ENCODE data around the gene DHRS13.
"Not testable (repeated sequence)": the region's sequence is repeated elsewhere in the genome, so short reads cannot be mapped to it uniquely, and the experiment has no call there.

The DHRS13 gene

GRCh38 chr17:28879886-28880571 lies 22.9 kb downstream of the DHRS13 start:
- DNase-seq: no peak

- peak; percentile 5 for DNase-seq
Measured at GRCh38 chr17:28878981-28879380, 23.9 kb downstream of the DHRS13 start.

DNA sequence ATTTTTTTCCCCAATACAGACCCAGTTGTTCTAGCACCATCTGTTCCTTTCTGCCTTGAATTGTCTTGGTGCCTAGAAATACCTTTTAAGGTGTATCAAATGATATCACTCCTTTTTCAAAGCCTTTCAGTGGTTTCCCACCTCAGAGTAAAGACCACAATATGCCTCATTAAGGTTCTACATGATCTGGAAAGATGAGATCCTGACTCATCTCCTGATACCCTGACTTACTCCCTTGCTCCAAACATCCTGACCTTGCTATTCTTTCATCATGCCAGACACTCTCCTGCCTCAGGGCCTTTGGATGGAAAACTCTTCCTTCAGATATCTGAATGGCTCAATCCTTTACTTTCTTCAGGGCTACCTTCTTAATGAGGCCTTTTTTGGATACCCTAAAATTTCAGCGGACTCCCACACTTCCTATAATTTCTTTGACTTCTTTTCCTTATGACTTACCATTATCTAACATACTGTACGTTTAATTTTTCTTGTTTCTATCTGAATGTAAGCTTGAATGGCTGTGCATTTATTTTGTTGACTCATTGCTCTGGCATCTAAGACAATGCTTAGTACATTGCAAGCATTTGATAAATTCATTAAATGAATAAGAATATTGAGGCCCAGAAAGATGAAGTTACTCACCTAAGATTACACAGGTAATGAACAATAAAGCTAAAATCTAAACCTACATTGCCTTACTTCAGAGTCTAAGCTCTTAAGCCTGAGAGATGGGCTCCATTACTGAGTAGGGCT lies 24.5 kb downstream of the DHRS13 start:
- no peak for DNase-seq

DNA sequence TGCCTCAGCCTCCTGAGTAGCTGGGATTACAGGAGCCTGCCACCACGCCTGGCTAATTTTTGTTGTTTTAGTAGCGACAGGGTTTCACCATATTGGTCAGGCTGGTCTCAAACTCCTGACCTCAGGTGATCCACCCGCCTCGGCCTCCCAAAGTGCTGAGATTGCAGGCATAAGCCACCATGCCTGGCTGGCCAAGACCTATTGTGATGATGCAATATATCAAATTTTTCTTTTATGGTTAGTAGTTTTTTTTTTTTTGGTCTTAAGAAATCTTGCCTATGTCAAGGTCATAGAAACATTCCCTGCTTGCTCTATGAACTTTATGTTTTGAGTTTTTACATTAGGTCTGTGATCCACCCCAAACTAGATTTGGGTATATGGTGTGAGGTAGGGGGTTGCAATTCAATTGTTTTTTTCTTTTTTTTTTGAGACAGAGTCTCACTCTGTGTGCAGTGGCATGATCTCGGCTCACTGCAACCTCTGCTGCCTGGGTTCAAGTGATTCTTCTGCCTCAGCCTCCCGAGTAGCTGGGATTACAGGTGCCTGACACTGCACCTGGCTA lies 25.6 kb downstream of the DHRS13 start:
- not testable (repeated sequence) for DNase-seq

DNA sequence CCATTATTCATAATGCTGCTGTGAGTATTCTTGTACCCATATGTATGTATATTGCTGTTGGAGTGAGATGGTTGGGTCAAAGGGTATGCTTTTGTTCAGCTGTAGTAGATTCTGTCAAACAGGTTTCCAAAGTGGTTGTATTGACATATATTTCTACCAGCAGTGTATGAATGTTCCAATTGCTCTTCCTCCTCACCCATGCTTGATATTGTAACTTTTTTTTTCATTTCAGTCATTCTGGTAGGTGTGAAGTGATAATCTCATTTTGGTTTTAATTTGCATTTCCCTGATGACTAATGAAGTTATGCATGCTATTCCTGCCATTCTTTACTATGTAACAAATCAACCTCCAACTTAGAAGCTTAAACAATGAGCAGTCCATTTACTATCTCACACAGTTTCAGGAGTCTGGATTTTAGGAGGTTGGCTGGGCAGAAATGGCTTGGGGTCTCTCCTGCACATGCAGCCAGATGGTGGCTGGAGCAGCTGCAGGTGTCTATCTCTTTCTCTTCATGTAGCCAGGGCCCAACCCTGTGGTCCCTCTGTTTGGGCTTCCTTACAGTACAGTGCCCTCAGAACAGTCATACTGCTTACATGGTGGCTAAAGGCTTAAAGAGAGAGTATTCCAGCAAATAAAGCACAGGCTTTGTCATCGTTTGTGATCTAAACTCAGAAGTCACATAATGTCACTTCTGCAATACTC lies 26.9 kb downstream of the DHRS13 start:
- no peak for DNase-seq

DNA sequence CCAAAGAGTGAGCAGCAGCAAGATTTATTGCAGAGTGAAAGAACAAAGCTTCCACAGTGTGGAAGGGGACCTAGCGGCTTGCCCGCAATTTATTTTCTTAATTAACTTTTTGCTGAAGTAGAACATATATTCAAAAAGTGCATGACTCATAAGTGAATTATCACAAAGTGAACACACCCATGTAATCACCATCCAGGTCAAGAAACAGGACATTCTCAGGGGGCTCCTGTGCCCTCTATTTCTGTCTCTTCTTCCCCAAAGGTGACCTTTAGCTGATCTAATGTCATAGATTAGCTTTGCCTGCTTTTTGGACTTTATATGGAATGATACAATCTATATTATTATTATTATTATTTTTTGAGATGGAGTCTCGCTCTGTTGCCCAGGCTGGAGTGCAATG lies 28.1 kb downstream of the DHRS13 start:
- DNase-seq: no peak

- no peak for DNase-seq
Measured at GRCh38 chr17:28873839-28874238, 29.0 kb downstream of the DHRS13 start.

DNA sequence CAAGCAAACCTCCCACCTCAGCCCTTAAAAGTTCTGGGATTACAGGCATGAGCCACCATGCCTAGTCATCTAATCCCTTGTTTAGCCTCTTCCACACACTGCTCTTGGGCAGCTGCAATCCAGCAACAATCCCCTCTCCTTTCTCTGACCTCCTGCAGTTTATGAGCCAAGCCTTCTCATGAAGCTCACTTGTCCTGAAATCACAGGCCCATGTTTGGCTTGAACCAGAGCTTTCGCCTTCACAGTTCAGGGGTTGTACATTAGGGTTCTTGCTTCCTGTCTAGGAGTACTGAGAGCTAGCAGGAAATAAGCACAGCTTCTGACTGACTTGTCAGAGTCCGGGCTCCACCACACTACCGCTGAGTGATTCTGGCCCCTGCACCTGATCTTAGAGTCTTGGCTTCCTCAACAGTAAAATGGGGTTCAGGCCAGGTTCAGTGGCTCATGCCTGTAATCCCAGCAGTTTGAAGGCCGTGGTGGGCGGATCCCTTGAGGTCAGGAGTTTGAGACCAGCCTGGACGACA lies 31.8 kb downstream of the DHRS13 start:
- no peak for DNase-seq

DNA sequence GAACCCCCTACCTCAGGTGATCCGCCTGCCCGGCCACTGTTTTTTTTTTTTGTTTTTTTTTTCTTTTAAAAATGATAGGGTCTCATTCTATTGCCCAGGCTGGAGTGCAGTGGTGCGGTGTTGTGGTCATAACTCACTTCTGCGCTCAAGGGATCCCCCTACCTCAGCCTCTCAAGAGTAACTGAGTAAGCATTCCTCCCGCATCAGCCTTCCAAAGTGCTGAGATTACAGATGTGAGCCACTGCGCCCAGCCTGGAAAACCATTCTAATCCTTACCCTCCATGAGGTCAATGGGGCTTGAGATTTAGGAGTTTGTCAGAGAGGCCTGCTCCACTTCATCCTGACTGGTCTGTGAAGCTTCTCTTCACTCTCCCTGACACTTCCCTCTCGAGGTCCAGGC lies 35.6 kb downstream of the DHRS13 start:
- DNase-seq: no peak

GRCh38 chr17:28865946-28866752 lies 36.7 kb downstream of the DHRS13 start:
- DNase-seq: no peak

DNA sequence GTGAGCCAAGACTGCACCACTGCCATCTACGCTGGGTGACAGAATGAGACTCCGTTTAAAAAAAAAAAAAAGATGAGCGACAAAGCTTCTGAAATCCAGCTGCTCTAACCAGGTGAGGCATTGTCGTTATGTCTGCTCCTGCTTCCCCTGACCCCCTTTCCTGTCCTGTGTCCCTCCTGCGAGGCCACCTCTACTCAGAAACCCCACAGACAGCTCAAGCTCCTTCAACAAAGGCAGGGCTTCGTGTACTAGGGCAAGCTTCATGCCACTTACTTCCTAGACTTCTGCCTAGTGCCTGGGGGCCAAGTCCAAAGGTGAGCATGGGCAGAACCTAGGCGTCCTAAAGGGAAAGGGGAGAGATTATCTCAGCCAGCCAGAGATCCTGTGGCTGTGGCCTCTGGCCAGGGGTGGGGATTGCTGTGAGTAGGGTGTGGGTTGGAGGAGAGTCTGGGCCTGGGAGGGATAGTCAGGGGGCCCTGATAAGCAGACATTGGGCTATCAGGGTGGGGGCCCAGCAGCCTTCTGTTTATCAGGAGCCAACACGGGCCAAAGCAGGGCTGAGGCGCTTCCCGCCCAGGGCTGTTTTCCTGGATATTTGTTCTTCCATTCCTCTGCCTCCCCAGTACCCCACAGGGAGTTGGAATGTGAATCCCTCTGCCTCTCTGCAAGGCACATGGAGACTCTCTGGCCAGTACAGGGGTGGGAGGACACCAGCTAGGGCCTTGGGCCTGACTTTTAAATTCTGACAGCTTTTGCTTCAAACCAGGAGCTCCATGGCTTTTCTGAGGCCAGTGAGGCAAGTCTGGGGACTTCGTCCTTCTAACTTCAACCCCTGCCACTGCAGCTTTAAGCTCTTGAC lies 37.7 kb downstream of the DHRS13 start:
- no peak for DNase-seq

- DNase-seq: no peak
Measured at GRCh38 chr17:28863953-28864352, 38.9 kb downstream of the DHRS13 start.

DNA sequence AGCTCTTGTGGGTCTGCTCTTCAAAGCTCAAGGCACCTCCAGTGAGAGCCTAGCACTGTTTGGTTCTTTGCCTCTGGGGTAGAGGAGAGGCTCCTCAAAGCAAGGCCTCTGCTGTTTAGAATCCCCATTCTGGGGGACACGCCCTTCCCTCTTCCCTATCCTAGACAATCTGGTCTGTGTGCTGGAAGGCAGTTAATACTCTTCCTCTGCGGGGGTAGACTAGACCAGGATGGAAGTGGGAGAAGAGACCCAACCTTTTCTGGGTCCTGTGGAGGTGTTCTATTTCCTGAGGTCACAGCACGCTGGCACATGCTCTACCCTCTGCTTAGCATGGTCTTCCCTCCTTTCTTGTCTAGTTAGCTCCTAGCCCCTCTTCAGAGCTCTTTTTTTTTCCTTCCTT lies 40.3 kb downstream of the DHRS13 start:
- no peak for DNase-seq

DNA sequence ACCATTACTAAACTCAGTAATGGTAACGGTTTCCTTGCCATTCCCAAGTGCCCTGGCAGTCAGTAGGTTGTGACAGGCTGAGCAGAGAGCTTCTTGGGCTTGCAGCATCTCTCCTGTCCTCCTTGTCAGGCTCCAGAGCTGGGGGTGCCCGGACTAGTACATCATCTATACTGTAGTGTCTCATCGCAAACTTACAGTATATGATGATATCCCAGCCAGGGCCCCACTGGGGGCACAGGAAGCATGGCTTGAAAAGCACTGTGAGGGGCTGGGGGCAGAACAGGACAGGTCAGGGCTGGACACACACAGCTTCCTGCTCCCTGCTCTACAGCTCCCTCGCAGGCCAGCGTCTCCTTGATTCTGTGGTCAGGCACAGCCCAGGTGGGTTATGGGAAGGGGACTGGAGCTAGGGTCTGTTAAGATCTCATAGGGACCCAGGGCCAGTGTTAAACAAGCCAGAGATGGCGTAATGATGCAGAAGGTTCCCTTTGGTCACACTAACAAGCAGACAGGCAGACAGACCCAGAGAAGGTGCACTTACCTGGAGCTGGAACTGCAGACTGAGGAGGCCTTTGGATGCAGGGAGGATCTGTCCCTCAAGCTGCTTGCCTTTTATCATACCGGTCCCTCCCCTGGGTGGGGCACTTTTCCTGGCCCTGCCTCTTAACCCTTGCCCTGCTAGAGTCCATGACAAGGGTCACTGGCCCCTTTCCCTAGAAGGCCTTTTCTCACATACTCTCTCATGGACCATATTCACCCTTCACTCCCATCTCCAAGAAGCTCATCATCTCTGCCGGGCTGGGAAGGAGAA lies 41.3 kb downstream of the DHRS13 start:
- DNase-seq: no peak

GRCh38 chr17:28860363-28860808 lies 42.5 kb downstream of the DHRS13 start:
- no peak for DNase-seq

DNA sequence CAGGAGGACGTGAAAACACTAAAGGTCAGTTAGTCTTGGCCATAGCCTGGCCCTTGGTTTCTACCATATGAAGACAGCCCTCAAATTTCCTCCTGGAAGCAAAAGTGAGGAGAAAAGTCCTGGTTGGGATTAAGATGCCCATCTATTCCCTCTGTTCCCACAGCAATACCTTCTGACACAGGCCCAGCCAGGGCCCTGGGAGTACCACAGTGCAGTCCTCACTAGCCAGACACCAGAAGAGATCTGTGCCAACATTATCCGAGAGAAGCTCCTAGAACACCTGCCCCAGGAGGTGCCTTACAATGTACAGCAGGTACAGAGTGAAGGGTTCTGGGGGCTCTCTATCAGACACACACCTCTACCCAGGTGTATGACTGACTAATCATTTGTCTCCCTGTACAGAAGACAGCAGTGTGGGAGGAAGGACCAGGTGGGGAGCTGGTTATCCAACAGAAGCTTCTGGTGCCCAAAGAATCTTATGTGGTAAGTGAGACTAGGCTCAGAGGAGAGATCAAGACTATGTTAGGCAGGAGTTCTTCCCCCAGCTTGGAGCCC lies 44.0 kb downstream of the DHRS13 start:
- DNase-seq: no peak

DNA sequence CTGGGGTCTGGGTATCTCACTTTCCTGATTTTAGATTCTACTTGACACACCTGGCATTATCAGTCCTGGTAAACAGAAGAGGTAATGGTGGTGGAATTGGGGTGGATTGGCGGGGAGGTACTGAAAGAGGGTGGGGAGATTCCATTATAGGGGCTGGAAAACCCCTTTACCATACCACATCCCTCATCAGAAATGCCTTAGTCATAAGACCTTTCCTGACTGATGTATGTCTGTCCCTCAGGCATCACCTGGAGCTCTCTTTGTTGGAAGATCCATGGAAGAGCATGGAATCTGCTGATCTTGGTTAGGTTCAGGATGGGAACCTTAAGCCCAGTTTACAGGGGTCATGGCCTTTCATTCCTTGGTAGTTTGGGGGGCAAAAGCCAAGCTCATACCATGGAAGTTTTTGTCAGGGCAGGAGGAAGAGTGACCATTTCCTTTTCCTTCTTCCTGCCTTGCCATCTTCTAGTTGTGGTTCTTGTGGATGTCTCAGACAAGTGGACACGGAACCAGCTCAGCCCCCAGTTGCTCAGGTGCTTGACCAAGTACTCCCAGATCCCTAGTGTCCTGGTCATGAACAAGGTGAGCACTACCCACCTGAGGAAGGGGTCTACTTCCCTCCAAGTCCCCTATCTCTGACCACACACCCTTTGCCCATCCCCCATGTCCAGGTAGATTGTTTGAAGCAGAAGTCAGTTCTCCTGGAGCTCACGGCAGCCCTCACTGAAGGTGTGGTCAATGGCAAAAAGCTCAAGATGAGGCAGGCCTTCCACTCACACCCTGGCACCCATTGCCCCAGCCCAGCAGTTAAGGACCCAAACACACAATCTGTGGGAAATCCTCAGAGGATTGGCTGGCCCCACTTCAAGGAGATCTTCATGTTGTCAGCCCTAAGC lies 44.7 kb downstream of the DHRS13 start:
- DNase-seq: no peak

DNA sequence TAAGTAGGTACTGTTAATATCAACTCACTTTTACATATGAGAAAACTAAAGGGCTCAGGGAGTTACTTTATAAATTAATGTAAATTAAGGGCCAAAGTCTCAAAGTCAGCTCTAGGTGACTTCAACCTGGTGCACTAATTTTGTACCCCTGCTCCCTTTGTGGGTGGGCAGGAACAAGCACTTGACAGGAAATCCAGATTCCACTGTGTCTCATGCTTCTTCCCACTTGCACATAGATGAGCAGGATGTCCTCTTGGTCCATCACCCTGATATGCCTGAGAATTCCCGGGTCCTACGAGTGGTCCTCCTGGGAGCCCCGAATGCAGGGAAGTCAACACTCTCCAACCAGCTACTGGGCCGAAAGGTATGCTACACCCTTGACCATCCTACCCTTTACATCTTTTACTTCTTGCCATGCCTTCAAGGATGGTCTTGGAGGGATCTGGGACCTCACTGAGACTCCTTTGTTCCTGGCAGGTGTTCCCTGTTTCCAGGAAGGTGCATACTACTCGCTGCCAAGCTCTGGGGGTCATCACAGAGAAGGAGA lies 46.8 kb downstream of the DHRS13 start:
- no peak for DNase-seq

- DNase-seq: no peak
Measured at GRCh38 chr17:28855336-28855679, 47.6 kb downstream of the DHRS13 start.
